Mammary epithelial cell (primary cell): Measurements from ENCODE around the gene WHRN.

ENCODE experiments used
- EZH2 ChIP-seq: IDR thresholded peaks from 2 replicates; pipeline ENCODE4 v1.6.1; 2012; ENCODE audit warnings: low read length, inconsistent platforms, borderline replicate concordance
- TF ChIP-seq, protein P1 (sequence below), 2 donors: IDR thresholded peaks in 1 of 2; conservative IDR thresholded peaks in 1 of 2; 2 replicates each; pipeline ENCODE4 v1.5.1; 2011 to 2012; ENCODE audit warnings: inconsistent platforms in 2 of 2, low read length in 2 of 2, mild to moderate bottlenecking in 2 of 2, control low read depth in 1 of 2, low read depth in 1 of 2; ENCODE audit not compliant: insufficient read depth in 1 of 2; ENCODE audit errors: extremely low read depth in 1 of 2

DNA sequence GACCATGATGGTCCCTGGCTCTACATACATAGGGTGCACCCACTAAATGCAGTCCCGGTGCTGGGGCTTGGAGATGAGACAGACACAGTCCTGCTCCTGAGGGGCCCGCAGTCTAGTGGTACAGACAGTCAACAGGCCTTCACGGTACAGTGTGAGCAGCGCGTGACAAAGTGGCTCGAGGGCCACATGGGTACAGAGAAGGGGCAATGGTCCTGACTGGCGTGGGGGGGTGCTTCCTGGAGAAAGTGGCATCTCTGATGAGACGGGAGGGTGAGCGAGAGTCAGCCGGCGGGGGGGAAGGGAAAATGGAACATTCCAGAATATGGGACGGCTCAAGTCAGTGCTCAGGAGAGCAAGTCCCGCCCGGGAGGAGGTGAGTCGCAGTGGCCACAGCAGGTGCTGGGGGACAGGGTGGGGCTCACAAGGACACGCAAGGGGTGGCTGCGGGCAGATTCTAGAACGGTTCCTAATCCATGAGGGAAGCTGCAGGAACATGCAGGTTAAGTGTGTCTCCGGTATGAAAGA, 38.0 kb downstream of the WHRN start:
- TF ChIP-seq, protein P1, sequence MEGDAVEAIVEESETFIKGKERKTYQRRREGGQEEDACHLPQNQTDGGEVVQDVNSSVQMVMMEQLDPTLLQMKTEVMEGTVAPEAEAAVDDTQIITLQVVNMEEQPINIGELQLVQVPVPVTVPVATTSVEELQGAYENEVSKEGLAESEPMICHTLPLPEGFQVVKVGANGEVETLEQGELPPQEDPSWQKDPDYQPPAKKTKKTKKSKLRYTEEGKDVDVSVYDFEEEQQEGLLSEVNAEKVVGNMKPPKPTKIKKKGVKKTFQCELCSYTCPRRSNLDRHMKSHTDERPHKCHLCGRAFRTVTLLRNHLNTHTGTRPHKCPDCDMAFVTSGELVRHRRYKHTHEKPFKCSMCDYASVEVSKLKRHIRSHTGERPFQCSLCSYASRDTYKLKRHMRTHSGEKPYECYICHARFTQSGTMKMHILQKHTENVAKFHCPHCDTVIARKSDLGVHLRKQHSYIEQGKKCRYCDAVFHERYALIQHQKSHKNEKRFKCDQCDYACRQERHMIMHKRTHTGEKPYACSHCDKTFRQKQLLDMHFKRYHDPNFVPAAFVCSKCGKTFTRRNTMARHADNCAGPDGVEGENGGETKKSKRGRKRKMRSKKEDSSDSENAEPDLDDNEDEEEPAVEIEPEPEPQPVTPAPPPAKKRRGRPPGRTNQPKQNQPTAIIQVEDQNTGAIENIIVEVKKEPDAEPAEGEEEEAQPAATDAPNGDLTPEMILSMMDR (conservative IDR thresholded peaks at IDR 0.05 in 1 of 2, IDR thresholded peaks at IDR 0.05 in 1 of 2; ENCODE audit: extremely low read depth in 1 of 2, insufficient read depth in 1 of 2, low read depth in 1 of 2, low read length in 2 of 2), result no peak
- no peak for TF ChIP-seq EZH2
